ENCODE data around the gene MTARC1.

The MTARC1 gene

DNA sequence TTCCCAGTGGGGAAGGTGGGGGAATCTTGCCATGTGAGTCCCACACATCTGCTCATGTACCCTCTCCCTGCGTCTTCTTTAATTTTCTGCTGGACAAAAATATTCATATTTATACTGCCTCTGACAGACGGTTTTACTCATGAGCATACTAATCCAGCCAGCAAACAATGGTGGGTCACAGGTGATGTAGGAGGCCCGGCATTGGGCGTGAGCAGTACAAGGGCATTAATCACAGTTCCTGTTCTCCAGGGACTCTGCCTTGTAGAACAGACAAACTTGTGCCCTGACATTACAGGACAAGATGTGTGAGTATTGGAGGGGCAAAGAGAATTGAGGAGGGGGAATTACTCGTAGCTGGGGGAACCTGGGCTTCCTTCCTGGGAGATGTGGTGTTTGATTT, 25.0 kb downstream of the MTARC1 start:
- Histone ChIP-seq H3K27ac (ENCODE audit: low read length) (no peak overlapping the region), H3K4me3 (ENCODE audit: low read length) (no peak overlapping the region), H3K4me1 (ENCODE audit: low read length) (peaks cover 4% of the 10 kb centered on the region; the same call in 1 of the 2 replicates), H4K20me1 (ENCODE audit: insufficient read depth, low read length) (no peaks in the 10 kb centered on the region), H3K79me2 (ENCODE audit: low read length) (no peaks in the 10 kb centered on the region), H3K36me3 (replicated peaks; ENCODE audit: low read depth, low read length) (no peaks in the 10 kb centered on the region), H3K27me3 (ENCODE audit: low read depth, low read length) (0 out of 2 replicates have a peak, but pooled peaks cover 5% of the 10 kb centered on the region), H3K4me2 (ENCODE audit: low read length) (no peak overlapping the region), H3K9me3 (ENCODE audit: insufficient read depth, low read length) (no peaks in the 10 kb centered on the region), H3K9ac (ENCODE audit: low read length) (no peak overlapping the region), H2AFZ (ENCODE audit: low read depth, low read length) (no peak overlapping the region)
- TF ChIP-seq CTCF (IDR thresholded peaks at IDR 0.05; ENCODE audit: low read depth, low read length) (no peak), EZH2phosphoT487 (IDR thresholded peaks at IDR 0.05; ENCODE audit: low read depth) (no peak)

- Histone ChIP-seq H2AFZ (ENCODE audit: low read depth, low read length) (no peak overlapping the region), H3K36me3 (replicated peaks; ENCODE audit: low read depth, low read length) (no peaks in the 10 kb centered on the region), H3K27ac (ENCODE audit: low read length) (no peak overlapping the region), H3K9ac (ENCODE audit: low read length) (no peak overlapping the region), H3K4me3 (ENCODE audit: low read length) (no peak overlapping the region), H3K79me2 (ENCODE audit: low read length) (no peaks in the 10 kb centered on the region), H4K20me1 (ENCODE audit: insufficient read depth, low read length) (no peaks in the 10 kb centered on the region), H3K4me2 (ENCODE audit: low read length) (no peak overlapping the region), H3K4me1 (ENCODE audit: low read length) (peaks cover 4% of the 10 kb centered on the region; the same call in 1 of the 2 replicates), H3K27me3 (ENCODE audit: low read depth, low read length) (0 out of 2 replicates have a peak, but pooled peaks cover 5% of the 10 kb centered on the region), H3K9me3 (ENCODE audit: insufficient read depth, low read length) (no peaks in the 10 kb centered on the region)
- TF ChIP-seq EZH2phosphoT487 (IDR thresholded peaks at IDR 0.05; ENCODE audit: low read depth) (no peak), CTCF (IDR thresholded peaks at IDR 0.05; ENCODE audit: low read depth, low read length) (no peak)
Measured at GRCh38 chr1:220812308-220812707, 25.6 kb downstream of the MTARC1 start.

DNA sequence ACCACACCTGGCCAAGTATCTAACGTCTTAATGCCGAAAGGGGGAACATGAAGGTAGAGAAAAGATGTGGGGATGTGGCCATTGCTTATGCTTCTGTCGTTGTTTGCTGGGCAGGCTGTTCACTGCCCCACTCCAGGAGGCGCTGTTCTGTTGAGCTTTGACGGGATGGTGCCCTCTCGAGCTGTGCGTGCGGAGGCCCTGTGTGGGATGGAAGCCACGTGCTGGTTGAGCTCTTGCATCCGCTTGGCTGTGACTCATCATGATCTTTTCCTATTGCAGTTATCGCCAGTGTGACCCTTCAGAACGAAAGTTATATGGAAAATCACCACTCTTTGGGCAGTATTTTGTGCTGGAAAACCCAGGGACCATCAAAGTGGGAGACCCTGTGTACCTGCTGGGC, 26.3 kb downstream of the MTARC1 start:
- H3K4me2 ChIP-seq (ENCODE audit: low read length): no peak overlapping the region
- H3K36me3 ChIP-seq (replicated peaks; ENCODE audit: low read depth, low read length): no peaks in the 10 kb centered on the region
- H3K79me2 ChIP-seq (ENCODE audit: low read length): no peaks in the 10 kb centered on the region
- no peaks in the 10 kb centered on the region for H4K20me1 ChIP-seq (ENCODE audit: insufficient read depth, low read length)
- H3K27ac ChIP-seq (ENCODE audit: low read length): no peak overlapping the region
- H3K4me1 ChIP-seq (ENCODE audit: low read length): peaks cover 4% of the 10 kb centered on the region; the same call in 1 of the 2 replicates
- H2AFZ ChIP-seq (ENCODE audit: low read depth, low read length): no peak overlapping the region
- H3K27me3 ChIP-seq (ENCODE audit: low read depth, low read length): 0 out of 2 replicates have a peak, but pooled peaks cover 5% of the 10 kb centered on the region
- H3K9ac ChIP-seq (ENCODE audit: low read length): no peak overlapping the region
- TF ChIP-seq EZH2phosphoT487 (IDR thresholded peaks at IDR 0.05; ENCODE audit: low read depth): no peak
- no peak for TF ChIP-seq CTCF (IDR thresholded peaks at IDR 0.05; ENCODE audit: low read depth, low read length)
- H3K9me3 ChIP-seq (ENCODE audit: insufficient read depth, low read length): no peaks in the 10 kb centered on the region
- no peak overlapping the region for H3K4me3 ChIP-seq (ENCODE audit: low read length)

DNA sequence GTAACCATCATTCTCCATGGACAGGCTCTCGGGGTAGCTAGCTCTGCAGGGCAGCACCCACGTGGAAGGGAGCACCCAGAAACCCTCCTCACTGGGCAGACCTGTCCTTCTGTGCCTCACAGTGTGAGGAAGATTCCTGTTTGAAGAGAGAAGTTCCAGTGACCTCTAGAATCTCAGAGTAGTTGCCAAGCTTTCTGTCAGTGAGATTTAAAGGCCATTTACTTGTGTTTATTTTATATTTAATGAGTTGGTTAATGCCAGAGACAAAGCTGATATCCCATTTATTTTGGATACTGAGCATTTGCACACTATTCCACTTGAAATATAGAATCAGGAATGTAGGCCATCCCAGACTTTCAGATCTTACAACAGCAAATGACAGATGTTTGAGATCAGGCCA, 28.7 kb downstream of the MTARC1 start:
- Histone ChIP-seq H3K9me3 (ENCODE audit: insufficient read depth, low read length) (no peaks in the 10 kb centered on the region), H3K36me3 (replicated peaks; ENCODE audit: low read depth, low read length) (no peaks in the 10 kb centered on the region), H3K27me3 (ENCODE audit: low read depth, low read length) (0 out of 2 replicates have a peak, but pooled peaks cover 5% of the 10 kb centered on the region), H3K9ac (ENCODE audit: low read length) (no peak overlapping the region), H3K27ac (ENCODE audit: low read length) (no peak overlapping the region), H3K4me3 (ENCODE audit: low read length) (no peak overlapping the region), H3K4me1 (ENCODE audit: low read length) (peaks cover 3% of the 10 kb centered on the region; the same call in 1 of the 2 replicates), H2AFZ (ENCODE audit: low read depth, low read length) (no peak overlapping the region), H4K20me1 (ENCODE audit: insufficient read depth, low read length) (no peaks in the 10 kb centered on the region), H3K4me2 (ENCODE audit: low read length) (no peak overlapping the region), H3K79me2 (ENCODE audit: low read length) (no peaks in the 10 kb centered on the region)
- TF ChIP-seq EZH2phosphoT487 (IDR thresholded peaks at IDR 0.05; ENCODE audit: low read depth) (no peak), CTCF (IDR thresholded peaks at IDR 0.05; ENCODE audit: low read depth, low read length) (no peak)
